ENCODE measurements around the gene RNF148.
"Not testable (repeated sequence)": the region's sequence is repeated elsewhere in the genome, so short reads cannot be mapped to it uniquely, and the experiment has no call there.

RNF148 gene

GRCh38 chr7:122691569-122692235 is 11.0 kb downstream of the RNF148 start:
- no peak for DNase-seq (ENCODE audit: low read depth in 2 of 3, low spot score in 1 of 3)

- no peak for DNase-seq (ENCODE audit: low read depth in 2 of 3, low spot score in 1 of 3)
Measured at GRCh38 chr7:122689346-122690109, 13.2 kb downstream of the RNF148 start.

- DNase-seq (ENCODE audit: low read depth in 2 of 3, low spot score in 1 of 3) = no peak
Measured at GRCh38 chr7:122688400-122688998, 14.2 kb downstream of the RNF148 start.

GRCh38 chr7:122686360-122686878 is 16.3 kb downstream of the RNF148 start:
- no peak for DNase-seq (ENCODE audit: low read depth in 2 of 3, low spot score in 1 of 3)

- DNase-seq (ENCODE audit: low read depth in 2 of 3, low spot score in 1 of 3) = no peak
Measured at GRCh38 chr7:122684504-122684903, 18.2 kb downstream of the RNF148 start.

- DNase-seq (ENCODE audit: low read depth in 2 of 3, low spot score in 1 of 3) = no peak
Measured at GRCh38 chr7:122682815-122683550, 19.7 kb downstream of the RNF148 start.

GRCh38 chr7:122681186-122681585 is 21.5 kb downstream of the RNF148 start:
- not testable (repeated sequence) for DNase-seq (ENCODE audit: low read depth in 2 of 3, low spot score in 1 of 3)

- DNase-seq (ENCODE audit: low read depth in 2 of 3, low spot score in 1 of 3) = no peak
Measured at GRCh38 chr7:122679813-122680212, 22.9 kb downstream of the RNF148 start.

- not testable (repeated sequence) for DNase-seq (ENCODE audit: low read depth in 2 of 3, low spot score in 1 of 3)
Measured at GRCh38 chr7:122679269-122679709, 23.4 kb downstream of the RNF148 start.

GRCh38 chr7:122677149-122677548 is 25.6 kb downstream of the RNF148 start:
- no peak for DNase-seq (ENCODE audit: low read depth in 2 of 3, low spot score in 1 of 3)

GRCh38 chr7:122676466-122676865 is 26.3 kb downstream of the RNF148 start:
- no peak for DNase-seq (ENCODE audit: low read depth in 2 of 3, low spot score in 1 of 3)

GRCh38 chr7:122675621-122676020 is 27.1 kb downstream of the RNF148 start:
- DNase-seq (ENCODE audit: low read depth in 2 of 3, low spot score in 1 of 3) = no peak

- DNase-seq (ENCODE audit: low read depth in 2 of 3, low spot score in 1 of 3) = no peak
Measured at GRCh38 chr7:122675011-122675410, 27.7 kb downstream of the RNF148 start.

GRCh38 chr7:122674502-122674901 is 28.2 kb downstream of the RNF148 start:
- no peak for DNase-seq (ENCODE audit: low read depth in 2 of 3, low spot score in 1 of 3)

GRCh38 chr7:122673951-122674350 is 28.8 kb downstream of the RNF148 start:
- no peak for DNase-seq (ENCODE audit: low read depth in 2 of 3, low spot score in 1 of 3)

GRCh38 chr7:122672536-122672935 is 30.2 kb downstream of the RNF148 start:
- no peak for DNase-seq (ENCODE audit: low read depth in 2 of 3, low spot score in 1 of 3)

- DNase-seq (ENCODE audit: low read depth in 2 of 3, low spot score in 1 of 3) = no peak
Measured at GRCh38 chr7:122663733-122664132, 39.0 kb downstream of the RNF148 start.

- DNase-seq (ENCODE audit: low read depth in 2 of 3, low spot score in 1 of 3) = no peak
Measured at GRCh38 chr7:122658856-122659255, 43.9 kb downstream of the RNF148 start.

GRCh38 chr7:122653685-122654084 is 49.0 kb downstream of the RNF148 start:
- DNase-seq (ENCODE audit: low read depth in 2 of 3, low spot score in 1 of 3) = no peak

GRCh38 chr7:122652876-122653275 is 49.8 kb downstream of the RNF148 start:
- DNase-seq (ENCODE audit: low read depth in 2 of 3, low spot score in 1 of 3) = no peak
